ENCODE results near the gene CDSN.

GRCh38 chr6:31120151-31120915, at the start of gene CDSN:
- TF ChIP-seq POLR2AphosphoS5 (IDR thresholded peaks at IDR 0.05; ENCODE audit: low read depth, low read length) (no peak), POLR2A (IDR thresholded peaks at IDR 0.05; ENCODE audit: low read depth, low read length) (no peak)

Data from GM12891 (cell line).